ENCODE data around the gene CLPTM1. TPM values are rescaled to one million over a fixed set of nuclear protein-coding genes. Genes with fewer than 3 reads are reported as not detected.

Gene CLPTM1
- total and polyA plus RNA-seq, 2 of the 8 experiments (the other 6 are each of a cell fraction or from before 2014, with no cell fraction given): 84.8 to 108 TPM

GRCh38 chr19:44948763-44949374, 6.3 kb upstream of the CLPTM1 start:
- Histone ChIP-seq H3K9ac (replicated peaks in 1 of 4; ENCODE audit: extremely low read depth in 1 of 4, low read depth in 3 of 4, low read length in 3 of 4) (no peak overlapping the region), H3K23me2 (ENCODE audit: low read depth, low read length) (no peaks in the 10 kb centered on the region), H2BK12ac (ENCODE audit: low read depth, low read length) (no peak overlapping the region), H3K79me2 (ENCODE audit: control insufficient read depth in 1 of 2, insufficient read depth in 2 of 2, low read length in 2 of 2) (peaks cover 0 to 3% of the 10 kb centered on the region in 2 experiments; a peak in 1 of 4 replicates), H3K56ac (replicated peaks; ENCODE audit: insufficient read length, low read depth, low read length) (no peak overlapping the region), H3K27ac (ENCODE audit: low read depth, low read length) (no peak overlapping the region), H2BK20ac (ENCODE audit: low read length) (no peak overlapping the region), H3K27me3 (replicated peaks in 1 of 4; ENCODE audit: control insufficient read depth in 3 of 4, extremely low read depth in 1 of 4, insufficient read depth in 3 of 4, low read length in 3 of 4) (no peaks in the 10 kb centered on the region), H3K36me3 (ENCODE audit: control insufficient read depth in 2 of 4, insufficient read depth in 4 of 4, low read length in 3 of 4) (no peaks in the 10 kb centered on the region), H4K91ac (replicated peaks; ENCODE audit: insufficient read length, low read length) (no peak overlapping the region), H4K8ac (ENCODE audit: extremely low read depth, insufficient read depth, low read length) (no peak overlapping the region), H2BK5ac (ENCODE audit: low read depth, low read length) (no peak overlapping the region), H4K5ac (ENCODE audit: insufficient read length, low read depth, low read length) (no peak overlapping the region), H2BK120ac (replicated peaks; ENCODE audit: low read depth, low read length) (no peak overlapping the region), H2AK5ac (ENCODE audit: low read depth, low read length) (no peak overlapping the region), H3K23ac (ENCODE audit: insufficient read length) (no peak overlapping the region), H3K79me1 (ENCODE audit: low read depth, low read length) (no peaks in the 10 kb centered on the region), H3K14ac (ENCODE audit: insufficient read length) (no peak overlapping the region), H2AFZ (ENCODE audit: low read length) (no peak overlapping the region), H4K20me1 (replicated peaks in 1 of 2; ENCODE audit: control insufficient read depth in 1 of 2, insufficient read depth in 2 of 2, low read length in 2 of 2) (peaks cover 0 to 2% of the 10 kb centered on the region in 2 experiments), H3K9me3 (ENCODE audit: insufficient read depth in 2 of 2, low read depth in 1 of 2, low read length in 1 of 2) (no peaks in the 10 kb centered on the region), H3K4me1 (replicated peaks in 1 of 4; ENCODE audit: control insufficient read depth in 3 of 4, insufficient read depth in 4 of 4, low read length in 3 of 4) (no peaks in the 10 kb centered on the region; a peak in 1 of 7 replicates), H3K18ac (ENCODE audit: extremely low read depth, low read length) (no peak overlapping the region), H2BK15ac (ENCODE audit: low read length) (no peak overlapping the region), H3K4me2 (ENCODE audit: insufficient read depth in 1 of 2, low read depth in 2 of 2, low read length in 2 of 2) (no peak overlapping the region), H3K4me3 (ENCODE audit: extremely low read depth in 1 of 4, insufficient read depth in 2 of 4, low read depth in 3 of 4, low read length in 4 of 4) (no peak overlapping the region), H3K4ac (replicated peaks; ENCODE audit: insufficient read length, low read depth, low read length) (no peak overlapping the region)
- DNase-seq (ENCODE audit: low read depth in 1 of 2, low spot score in 2 of 2) (no peak), FAIRE-seq (no peak)
- POLR2A ChIA-PET (ENCODE audit: partially characterized antibody): interaction anchor here (0.8 to 11.6 kb wide), 6 partner anchors 12 to 44 kb away, joined by 3 to 121 read pairs (median 3); partner anchors contain the start of gene APOE
- WGBS, 2 experiments (ENCODE audit: extremely low coverage in 1 of 2, insufficient coverage in 1 of 2, insufficient read length in 1 of 2, insufficient replicate concordance in 2 of 2, low coverage in 1 of 2, low lambda C conversion rate in 2 of 2, missing lambda C conversion rate in 1 of 2): 100% methylated on average over 3 of the region's 5 CpGs; no CpG with 5 or more reads in 1 of the 2 experiments
- CTCF ChIA-PET (ENCODE audit: partially characterized antibody): interaction anchor here (0.5 to 8.3 kb wide), 5 partner anchors 9 to 1172 kb away, joined by 3 to 201 read pairs (median 3); partner anchors contain the start of gene APOE
- no peak for TF ChIP-seq ATF2 (IDR thresholded peaks at IDR 0.05; ENCODE audit: low read length)
